ENCODE data around the gene ATF3.

Gene ATF3

DNA sequence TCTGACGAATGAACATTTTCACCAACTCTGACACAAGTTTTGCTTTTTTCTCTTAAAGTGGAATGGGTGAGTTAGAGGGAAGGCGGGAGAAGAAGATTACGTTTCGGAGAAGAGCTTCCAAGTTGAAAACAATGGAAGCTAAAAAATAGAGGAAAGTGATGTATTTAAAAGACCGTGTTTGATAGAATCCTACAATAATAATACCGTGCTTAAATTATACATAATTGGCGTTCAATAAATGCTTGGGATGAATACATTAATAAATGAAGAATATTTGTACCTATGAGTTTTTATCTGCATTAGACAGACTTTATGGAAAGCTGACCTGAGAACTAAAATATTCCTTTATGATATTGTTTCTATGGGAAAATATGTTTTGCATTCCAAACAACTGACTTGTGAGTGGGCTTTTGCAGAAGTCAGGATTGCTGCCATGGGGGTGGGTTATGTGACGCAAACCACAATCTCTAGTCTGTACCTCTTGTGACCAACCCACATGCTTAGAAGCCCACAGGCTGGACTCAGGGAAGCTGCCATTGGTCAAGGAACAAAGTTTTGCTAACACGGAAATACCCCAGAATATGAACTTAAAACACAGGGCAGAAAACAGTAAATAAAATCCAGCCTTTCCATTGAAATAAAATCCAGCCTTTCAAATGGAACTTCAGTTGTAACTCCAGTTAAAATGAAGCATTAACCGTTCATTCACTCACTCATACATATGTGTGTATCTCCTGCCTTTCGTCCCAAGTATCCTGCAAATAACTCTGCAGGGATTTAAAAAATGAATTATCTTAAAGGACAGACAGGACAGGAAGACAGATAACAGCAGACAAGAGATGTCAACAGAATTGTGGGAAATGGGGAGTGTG lies 21.3 kb upstream of the ATF3 start:
- DNase-seq, result no peak

DNA sequence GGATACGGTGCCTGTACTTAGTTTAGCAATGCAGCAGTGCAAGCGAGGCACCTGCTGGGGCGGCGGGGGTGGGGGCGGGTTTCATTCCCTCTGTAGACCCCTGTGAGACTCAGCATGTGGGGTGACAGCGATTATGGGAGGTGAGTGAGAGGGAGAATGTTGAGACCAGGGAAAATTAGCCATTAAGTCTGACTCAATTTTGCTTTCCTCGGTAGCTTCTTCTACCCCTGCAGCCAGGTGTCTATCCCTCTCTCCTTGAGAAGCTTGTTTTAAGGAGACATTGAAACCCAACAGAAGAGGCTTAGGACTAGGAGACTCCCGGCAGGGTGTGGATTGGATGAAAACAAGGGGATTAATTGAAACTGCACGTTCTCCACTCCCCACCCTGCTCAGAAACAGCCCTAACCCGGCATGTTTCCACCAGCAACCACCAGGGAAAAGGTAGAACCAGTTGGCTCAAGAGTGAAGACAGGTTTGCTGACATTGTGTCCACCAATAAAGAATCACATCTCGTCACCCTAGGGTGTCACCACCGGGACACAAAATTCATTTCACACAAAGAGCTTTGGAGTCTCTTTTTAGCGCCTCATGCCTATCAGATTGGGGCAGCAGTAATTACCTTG lies 20.6 kb upstream of the ATF3 start:
- no peak for DNase-seq

DNA sequence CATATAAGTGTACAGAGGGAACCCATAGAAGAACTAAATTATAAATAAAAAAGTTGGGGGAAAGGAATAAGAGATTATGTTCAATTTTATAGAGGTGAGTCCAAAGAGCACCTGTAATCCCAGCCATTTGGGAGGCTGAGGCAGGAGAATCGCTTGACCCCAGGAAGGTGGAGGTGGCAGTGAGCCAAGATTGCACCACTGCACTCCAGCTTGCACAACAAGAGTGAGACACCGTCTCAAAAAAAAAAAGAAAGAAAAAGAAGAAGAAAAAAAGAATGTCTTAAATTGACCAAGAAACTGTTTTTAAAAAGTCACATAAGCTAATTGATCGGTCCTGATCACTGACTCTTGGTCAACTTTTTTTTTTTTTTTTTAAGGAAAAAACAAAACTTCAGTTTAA lies 19.1 kb upstream of the ATF3 start:
- no peak for DNase-seq

DNA sequence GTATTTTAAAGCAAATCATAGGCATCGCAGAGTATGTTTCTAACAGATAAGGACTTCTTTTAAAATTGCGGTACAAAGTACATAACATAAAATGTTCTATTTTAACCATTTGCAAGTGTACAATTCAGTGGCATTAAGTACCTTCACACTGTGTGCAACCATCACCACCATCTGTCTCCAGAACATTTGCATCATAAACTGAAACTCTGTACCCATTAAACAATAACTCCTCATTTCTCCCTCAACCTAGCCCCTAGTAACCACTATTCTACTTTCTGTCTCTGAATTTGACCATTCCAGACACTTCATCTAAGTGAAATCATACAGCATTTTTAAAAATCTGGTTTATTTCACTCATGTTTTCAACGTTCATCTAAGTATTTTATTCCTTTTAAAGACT lies 16.6 kb upstream of the ATF3 start:
- no peak for DNase-seq

DNA sequence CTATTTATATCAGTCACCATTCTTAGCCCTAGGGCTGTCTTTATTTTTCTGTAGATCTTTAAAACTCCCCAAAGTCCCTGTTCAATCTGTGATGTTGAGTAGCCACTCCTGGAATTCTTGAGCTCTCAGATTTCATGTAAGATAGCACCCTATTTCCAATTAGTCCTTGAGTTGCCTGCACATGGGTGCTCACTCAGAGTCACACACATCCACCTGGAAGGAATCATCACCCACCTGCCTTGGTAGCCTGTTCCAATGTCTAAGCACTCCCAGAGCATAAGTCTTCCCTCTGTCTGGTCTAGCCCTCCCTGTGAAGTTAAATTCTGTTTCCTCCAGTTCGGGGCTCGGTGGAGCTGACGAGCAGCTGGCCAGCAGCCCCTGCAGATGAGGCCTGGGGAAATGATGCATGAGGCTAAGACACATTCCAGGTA lies 14.7 kb upstream of the ATF3 start:
- no peak for DNase-seq

DNA sequence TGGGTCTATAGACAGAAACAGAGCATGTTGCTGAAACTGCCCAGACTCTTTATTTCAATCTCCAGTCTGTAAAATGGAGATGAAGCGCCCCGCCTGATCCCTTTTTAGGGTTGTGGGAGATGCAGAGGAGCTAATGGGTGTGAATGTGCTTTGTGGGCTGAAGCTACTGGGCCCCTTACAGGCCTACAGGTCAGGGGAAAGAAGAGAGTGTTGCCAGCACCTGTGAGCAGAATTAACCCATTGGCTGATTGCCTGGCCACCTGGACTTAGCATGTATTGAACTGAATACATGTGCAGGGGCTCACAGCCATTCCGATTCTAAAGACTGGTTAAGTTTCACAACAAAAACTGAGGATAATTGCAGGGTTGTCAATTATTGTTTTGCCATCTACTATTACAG lies 13.9 kb upstream of the ATF3 start:
- DNase-seq, result no peak

DNA sequence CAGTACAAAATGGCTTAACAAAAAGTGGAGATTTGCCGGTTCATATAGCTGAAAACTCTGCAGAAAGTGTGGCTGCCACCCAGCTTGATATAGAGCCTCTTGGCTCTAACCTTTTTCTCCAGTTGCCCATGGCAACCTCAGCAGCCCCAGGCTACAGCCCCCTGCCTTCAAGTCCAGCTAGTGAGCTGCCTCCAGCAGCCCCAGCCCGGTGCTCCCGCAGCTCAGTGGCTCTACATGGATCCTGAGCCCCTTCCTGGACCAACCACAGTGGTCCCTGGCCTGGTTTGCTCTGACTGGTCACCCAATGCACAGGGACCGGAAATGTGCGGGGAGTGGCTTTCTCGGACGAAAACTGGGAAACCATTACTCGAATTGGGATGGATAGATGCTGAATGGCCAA lies 13.3 kb upstream of the ATF3 start:
- DNase-seq, result no peak

DNA sequence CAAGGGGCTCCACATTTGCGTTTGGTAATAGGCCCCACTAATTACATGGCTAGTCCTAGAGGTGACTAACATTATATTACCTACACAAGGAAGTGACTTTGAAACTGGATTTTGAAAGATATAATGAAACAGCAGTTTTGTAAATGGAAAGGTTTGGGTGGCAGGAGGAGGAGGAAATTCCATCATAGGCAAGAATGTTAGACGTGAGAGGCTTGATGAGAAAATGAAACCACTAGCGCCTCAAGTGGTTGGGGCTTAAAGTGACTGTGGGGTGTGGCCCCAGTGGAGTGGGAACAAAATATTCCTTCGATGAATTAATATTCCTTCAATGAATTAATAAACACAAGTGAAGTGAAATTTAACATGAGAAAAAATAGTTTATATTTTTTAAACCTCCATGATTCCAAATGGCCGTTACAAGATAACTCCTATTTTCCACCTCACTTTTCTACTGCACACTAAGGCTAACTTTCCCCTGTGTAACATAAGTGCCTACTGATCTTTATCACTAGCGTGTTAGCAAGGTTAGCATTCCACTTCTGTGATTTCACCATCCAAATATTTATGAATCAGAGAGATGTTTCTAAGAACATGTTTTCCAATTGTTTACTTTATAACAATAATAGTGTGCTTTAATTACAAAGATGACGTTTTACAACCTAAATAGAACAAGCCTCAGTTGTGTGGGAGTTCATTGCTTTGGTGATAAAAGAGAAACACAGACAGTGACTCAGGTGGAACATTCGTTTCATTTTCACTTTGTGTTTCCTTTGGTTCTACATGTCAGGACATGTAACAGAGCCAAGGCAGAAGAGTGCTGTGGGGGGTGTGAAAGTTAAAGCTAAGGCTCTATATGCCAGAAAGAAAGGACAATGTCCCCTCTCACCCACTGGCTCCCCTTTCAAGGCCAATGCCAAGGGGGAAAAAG lies 12.5 kb upstream of the ATF3 start:
- DNase-seq, result peak; percentile 52

DNA sequence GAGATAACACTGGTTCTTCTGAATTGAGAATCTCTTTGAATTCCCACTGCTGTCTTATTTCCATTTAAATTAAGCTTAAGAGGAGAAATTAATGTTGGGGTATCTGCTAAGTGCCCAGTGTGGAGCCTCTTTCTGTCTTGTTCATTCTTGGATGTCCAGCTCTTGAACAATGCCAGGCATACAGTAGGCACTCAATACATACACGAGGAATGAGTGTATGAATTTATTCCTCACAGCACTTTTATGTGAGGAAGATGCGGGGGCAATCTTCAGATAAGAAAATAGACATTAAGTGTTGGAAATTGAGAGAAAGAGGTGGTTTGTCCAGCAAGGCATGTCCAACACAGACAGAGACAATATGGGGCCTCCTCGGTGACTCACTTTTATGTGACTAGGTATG lies 11.8 kb upstream of the ATF3 start:
- DNase-seq, result no peak

DNA sequence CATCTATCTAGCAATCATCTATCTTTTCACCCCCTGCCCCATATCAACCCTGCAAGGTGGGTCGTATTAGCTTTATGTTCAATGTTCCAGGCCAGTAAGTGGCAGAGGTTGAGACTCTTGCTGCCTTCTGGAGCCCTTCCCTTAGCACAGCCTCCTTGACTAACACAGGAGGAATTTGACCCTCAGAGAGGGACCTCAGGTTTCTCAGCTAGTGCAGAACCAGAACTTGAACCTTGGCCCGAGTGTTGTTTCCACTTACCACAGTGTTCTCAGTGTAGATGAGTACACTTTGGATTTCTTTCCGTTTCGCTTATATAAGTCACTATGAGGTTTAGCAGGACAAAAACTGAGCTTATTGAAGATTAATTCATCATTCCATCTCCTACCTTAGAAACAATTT lies 11.1 kb upstream of the ATF3 start:
- DNase-seq, result no peak

DNA sequence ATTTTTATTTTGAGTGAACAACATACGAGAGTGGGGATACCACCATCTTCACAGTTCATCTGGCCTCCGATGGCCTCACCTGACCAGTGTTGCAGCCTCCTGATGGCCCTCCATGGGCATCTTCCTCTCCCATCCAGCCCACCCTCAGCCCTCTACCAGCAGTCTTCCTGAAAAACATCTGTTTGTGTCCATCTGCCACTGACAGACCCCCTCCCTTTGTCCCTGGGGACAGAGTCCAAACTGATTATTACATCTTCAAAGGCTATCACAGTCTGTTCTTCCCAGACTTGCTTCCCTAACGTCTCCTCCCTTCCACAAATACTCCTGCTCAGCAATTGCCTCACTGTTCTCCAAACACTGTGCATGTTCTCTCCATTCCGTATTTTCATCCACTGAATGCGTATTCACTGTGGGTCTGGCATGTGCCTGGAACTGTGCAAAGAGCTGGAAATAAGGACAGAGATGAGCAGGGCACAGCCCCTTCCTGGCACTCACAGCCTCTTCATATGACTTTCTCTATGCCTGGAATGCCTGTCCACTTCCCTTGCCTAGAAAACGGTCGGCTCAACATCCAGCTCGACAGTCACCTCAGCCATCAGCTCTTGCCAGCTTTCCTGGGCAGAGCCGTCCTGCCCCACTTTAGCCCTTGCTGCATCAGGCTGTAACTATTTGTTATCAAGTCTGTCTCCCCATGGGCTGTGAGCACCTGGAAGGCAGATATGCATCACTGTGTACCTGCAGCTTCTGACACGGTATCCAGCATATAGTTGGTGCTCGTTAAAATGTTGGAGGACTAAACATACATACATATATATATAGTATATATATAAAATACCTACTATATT lies 8.3 kb upstream of the ATF3 start:
- DNase-seq, result no peak

DNA sequence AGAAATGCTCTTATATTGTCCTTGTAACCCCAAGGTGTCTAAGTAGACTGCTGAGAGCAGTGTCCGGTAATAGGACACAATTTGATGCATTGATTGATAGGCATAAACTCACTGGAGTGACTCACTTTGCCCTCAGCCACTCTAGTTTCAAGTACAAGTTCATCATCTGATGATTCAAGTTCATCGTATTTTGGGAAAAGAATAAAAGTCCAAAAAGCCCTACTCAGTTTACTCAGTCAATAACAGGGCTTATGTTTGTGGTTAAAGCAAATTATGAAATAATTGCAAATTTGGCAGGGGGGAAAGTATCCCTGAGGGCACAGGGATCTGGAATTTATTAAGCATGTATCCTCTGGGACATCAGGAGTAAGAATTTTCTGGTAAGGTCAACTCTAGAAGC lies 7.6 kb upstream of the ATF3 start:
- DNase-seq, result no peak

DNA sequence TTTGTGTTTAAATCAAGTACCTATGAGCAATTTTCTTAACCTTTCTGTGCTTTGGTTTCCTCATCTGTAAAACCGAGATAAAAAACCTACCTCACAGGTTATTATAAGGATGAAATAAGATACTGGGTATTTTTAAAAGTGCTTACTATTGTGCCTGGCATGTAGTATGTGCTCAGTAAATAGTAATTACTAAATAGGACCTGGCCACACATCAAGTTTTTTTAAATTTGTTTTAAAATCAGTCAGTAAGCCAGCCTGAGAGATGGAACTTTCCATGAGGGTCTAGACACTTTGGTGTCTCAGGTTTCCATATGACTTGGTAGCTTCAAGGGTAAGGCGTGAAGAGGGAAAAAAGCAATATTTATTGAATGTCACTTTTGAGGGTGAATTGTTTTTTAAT lies 7.0 kb upstream of the ATF3 start:
- no peak for DNase-seq

DNA sequence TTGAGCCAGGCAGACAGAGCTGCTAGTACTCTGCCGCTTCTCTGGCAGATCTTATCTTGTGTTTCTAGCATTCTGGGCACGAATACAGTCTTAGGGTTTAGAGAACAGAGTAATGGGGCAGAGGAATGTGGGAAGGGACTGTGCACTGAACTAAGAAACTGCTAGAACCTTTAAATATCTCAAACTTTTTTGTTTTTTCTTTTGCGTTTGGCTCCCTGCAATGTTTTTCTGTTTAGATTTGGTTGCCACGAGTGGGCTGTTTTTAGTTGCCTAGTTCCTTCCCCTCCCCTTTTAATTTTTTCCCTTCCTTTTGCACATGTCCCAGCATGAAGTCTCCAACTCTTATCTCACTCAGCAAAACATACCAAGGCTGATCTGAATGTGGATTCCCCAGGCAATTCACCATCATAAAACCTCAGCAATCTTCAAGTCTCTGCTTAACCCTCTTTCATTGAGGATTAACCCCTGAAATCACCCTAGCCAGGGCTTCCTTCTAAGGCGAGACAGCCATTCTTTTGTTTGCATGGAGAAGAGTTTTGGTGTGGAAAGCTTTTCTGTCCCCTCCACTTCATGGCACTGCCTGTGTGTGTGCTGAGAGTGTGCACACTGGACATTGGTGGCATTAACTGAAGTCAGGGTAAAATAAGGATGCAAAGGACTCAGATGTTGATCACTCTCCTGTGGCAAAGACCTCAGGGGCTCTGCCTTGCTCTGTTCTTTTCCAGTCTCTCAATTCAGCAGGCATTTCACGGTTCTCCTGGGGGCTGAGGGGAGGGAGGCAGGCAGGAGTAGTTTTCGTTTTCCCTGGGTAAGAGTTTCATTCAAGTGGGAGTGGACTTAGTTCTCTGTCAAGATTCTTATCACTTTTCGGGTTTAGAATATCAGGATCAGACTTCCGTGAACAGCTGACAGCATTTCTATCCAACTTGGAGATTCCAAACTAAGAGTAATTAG lies 2.8 kb upstream of the ATF3 start:
- no peak for DNase-seq

DNA sequence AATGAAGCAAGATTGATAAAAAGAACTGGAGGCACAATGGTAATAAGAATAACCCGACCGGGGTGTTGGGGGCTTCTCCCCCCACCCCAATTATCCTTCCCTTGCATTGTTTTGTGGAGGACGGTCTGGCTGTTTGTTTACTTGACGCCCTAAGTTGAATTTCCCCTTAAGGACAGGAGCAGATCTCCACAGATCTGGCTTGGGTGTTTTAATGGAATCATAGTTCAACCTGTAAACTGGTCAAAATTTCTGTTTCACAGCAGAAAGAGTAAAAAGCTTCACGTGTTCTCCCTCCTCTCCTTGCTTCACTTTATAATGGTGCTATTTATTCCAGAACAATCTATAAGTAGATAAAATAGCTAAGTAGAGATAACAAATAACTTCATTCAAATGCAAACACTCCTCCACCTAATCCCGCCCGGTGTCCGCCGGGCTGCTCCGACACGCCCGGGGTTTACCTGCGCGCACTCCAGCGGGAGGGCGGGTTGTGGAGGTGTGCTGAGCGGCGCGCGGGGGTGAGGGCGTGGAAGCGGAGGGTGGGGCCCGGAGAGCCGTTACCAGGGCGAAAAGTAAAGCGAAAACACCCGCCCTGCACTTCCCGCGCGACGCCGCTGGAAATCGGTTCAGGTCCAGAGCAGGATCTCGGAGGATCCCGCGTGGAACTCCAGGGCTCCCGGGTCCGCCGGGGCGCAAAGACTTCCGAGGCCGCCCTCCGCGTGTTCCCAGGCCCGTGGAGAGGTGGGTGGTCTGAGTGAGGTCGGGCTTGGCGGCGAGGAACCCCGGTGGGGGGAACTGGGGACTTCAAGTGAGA lies 2.0 kb upstream of the ATF3 start:
- DNase-seq, result peak; percentile 55

DNA sequence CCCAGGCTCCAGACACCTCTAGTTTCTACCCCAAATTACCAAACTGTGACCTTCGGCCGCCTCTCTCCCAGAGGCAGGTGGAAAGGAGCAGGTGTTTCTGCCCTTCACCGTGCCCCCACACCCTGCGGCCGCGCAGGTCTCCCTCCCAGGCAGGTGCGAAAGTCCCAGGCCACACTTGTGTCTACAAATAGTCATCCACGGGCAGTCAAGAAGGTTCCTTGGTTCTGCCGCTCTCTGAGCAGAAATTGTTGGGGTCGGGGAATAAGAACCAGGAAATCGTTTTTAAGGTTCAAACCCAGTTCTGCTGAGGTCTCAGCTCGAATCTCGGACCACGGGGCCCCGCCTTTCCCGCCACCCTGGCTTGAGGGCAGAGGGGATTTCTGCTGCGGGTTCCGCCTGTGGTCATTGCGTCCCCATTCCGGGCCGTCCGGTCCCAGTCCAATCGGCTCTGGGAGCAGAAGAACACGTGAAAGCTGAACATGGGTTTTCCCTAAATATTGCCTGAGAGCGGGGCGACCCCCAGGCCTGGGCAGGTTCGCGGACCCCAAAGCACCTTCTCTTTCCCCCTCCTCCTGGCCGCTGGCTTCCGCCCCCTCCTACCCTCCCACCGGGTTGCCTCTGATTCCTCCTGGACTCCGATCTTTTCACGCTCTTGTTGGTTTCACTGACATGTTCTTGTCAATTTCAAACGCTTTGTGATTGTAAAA lies 1.2 kb upstream of the ATF3 start:
- no peak for DNase-seq

DNA sequence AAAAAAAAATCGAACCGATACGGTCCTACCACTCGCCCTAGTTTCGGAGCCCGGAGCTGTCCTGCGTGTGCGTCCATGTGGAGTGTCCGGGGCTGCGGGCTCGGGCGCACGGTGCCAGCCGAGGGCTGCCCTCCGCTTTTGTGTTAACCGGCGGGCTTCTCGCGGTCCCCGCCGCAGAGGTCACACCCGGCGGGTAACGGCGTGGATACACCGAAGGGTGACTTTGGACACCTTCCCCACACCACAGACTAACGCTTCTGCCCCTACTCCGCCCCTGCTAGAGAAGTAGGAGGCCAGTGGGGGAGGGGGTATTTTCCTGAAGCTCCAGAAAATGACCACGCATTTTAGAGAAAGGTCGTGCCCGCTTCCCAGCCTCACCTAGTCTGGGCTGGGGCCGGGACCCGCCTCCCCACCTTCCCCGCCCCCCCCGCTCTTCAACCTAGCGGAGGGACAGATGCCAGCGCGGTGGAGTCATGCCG lies 609 bp upstream of the ATF3 start:
- DNase-seq, result no peak

DNA sequence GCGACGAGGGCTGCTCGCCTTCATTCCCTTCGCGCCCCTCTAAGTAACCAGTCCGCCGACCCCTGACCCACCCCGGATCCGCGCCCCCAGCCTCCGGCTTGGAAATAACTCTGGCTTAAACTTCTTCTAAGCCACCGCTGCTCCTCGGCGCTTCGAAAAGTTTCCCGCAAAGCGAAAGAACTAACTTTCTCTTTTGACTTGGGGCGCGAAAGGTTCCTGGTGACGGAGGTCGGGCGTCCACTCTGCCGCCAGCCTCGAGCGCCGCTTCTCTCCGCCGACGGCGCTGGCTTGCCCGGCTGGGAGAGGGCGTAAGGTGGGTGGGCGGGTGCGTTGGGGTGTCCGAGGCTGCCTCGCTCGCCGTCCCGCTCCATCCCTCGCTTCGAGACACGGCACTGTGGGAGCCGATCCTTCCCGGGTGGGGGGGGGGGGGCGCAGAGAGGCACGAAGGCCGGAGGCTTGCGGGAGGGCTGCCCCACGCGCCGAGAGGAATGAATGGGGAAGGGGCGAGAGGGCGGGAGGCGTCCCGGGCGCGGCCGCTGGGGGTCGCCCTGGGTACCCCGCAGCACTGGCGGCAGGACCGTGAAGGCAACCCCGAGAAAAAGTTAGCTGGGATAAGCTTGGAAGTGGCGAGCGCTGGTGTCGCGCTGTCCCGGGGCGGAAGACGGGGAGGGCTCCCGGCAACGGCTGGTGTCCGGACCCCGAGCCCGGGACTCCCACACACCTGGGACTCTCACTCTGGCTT lies 569 bp downstream of the ATF3 start:
- peak; percentile 62 for DNase-seq
